Mesothelial cell of epicardium (in vitro differentiated cells): Measurements from ENCODE around the gene LDB2. TPM values are rescaled to one million over a fixed set of nuclear protein-coding genes. Genes with fewer than 3 reads are reported as not detected.
"Not testable (repeated sequence)": the region's sequence is repeated elsewhere in the genome, so short reads cannot be mapped to it uniquely, and the experiment has no call there.

Experiments
- DNase-seq, 2 experiments: peaks; one replicate each; pipeline ENCODE4 v3.0.0; 2021; ENCODE audit warnings: low spot score in 2 of 2; ENCODE audit not compliant: unreplicated experiment in 2 of 2
- H3K27ac Mint-ChIP-seq: 2 replicates; pipeline ENCODE4 v1.8.0; 2021; ENCODE audit warnings: mixed read lengths
- H3K27me3 Mint-ChIP-seq: 2 replicates; pipeline ENCODE4 v1.8.0; 2021; ENCODE audit warnings: low read depth, mixed read lengths
- H3K36me3 Mint-ChIP-seq: 2 replicates; pipeline ENCODE4 v1.8.0; 2021; ENCODE audit warnings: mixed read lengths
- H3K4me1 Mint-ChIP-seq: 2 replicates; pipeline ENCODE4 v1.8.0; 2021; ENCODE audit warnings: mixed read lengths
- H3K4me3 Mint-ChIP-seq: 2 replicates; pipeline ENCODE4 v1.8.0; 2021; ENCODE audit warnings: mild to moderate bottlenecking, moderate library complexity, mixed read lengths
- H3K9me3 Mint-ChIP-seq: 2 replicates; pipeline ENCODE4 v1.8.0; 2021; ENCODE audit warnings: mixed read lengths
- CTCF ChIP-seq: fragments of 200-600 bp; sonication (generic); IDR thresholded peaks from one replicate; pipeline ENCODE4 v1.5.0; 2021; ENCODE audit warnings: antibody characterized with exemption; ENCODE audit not compliant: unreplicated experiment
- total RNA-seq: library from RNA; stranded (reverse); gene quantifications from 3 replicates; pipeline ENCODE4 v1.2.1, GENCODE V29; 2021

Gene LDB2
- total RNA-seq, 1 donor from 2014 or later: 7.6 TPM

DNA sequence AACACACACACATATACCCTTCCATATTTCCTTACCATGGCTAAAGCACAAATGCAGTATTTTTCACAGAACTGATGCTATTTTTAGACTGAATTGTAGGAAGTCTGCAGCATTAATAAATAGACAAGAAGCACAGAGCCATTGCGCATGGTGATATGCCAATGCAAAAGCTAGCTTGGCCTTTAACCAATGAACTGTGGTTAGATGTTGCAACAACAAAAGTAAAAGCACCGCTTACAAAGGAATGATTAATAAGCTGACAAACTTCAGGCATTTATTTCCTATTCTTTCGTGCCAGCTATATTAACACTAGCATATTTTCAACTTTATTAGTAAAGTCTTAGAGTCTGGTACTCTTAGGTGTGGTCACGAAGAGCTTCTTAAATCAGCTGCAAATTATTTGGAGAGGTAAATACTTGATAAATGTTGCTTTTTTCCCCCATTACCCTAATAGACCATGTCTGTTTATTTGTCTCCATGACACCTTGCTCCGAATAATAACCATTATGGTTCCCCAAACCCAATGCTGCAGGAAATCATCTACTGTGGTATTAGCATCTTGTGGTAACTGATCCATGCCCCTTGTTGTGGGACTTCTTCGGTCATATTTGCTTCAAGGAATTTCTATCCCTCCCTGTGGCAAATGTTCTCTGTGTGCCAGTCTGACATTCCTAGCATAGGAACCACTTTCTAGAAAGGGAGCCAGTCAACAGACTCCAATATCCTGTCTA lies 366.0 kb downstream of the LDB2 start:
- Mint-ChIP-seq H3K27me3 (peaks cover 14% of the 10 kb centered on the region), H3K4me1 (no peaks in the 10 kb centered on the region), H3K9me3 (no peaks in the 10 kb centered on the region), H3K27ac (no peak overlapping the region), H3K36me3 (no peaks in the 10 kb centered on the region), H3K4me3 (no peak overlapping the region)
- no peak for TF ChIP-seq CTCF
- DNase-seq: no peak

GRCh38 chr4:16530688-16531635 lies 367.5 kb downstream of the LDB2 start:
- H3K27me3 Mint-ChIP-seq: peaks cover 14% of the 10 kb centered on the region
- H3K27ac Mint-ChIP-seq: no peak overlapping the region
- no peak for DNase-seq
- no peaks in the 10 kb centered on the region for H3K9me3 Mint-ChIP-seq
- no peak for TF ChIP-seq CTCF
- H3K4me1 Mint-ChIP-seq: no peaks in the 10 kb centered on the region
- H3K36me3 Mint-ChIP-seq: no peaks in the 10 kb centered on the region
- no peak overlapping the region for H3K4me3 Mint-ChIP-seq

GRCh38 chr4:16524911-16525554 lies 373.4 kb downstream of the LDB2 start:
- H3K4me3 Mint-ChIP-seq: no peak overlapping the region
- no peak for TF ChIP-seq CTCF
- DNase-seq: no peak
- H3K4me1 Mint-ChIP-seq: peaks cover 8% of the 10 kb centered on the region
- H3K9me3 Mint-ChIP-seq: no peaks in the 10 kb centered on the region
- no peak overlapping the region for H3K27ac Mint-ChIP-seq
- peaks cover 16% of the 10 kb centered on the region for H3K27me3 Mint-ChIP-seq
- no peaks in the 10 kb centered on the region for H3K36me3 Mint-ChIP-seq

- peaks cover 10% of the 10 kb centered on the region for H3K4me1 Mint-ChIP-seq
- peaks cover 13% of the 10 kb centered on the region for H3K27me3 Mint-ChIP-seq
- H3K27ac Mint-ChIP-seq: no peak overlapping the region
- no peak overlapping the region for H3K4me3 Mint-ChIP-seq
- DNase-seq: no peak
- no peak for TF ChIP-seq CTCF
- H3K36me3 Mint-ChIP-seq: no peaks in the 10 kb centered on the region
- H3K9me3 Mint-ChIP-seq: no peaks in the 10 kb centered on the region
Observed at GRCh38 chr4:16524406-16524805, 374.0 kb downstream of the LDB2 start.

GRCh38 chr4:16523526-16523925 lies 374.9 kb downstream of the LDB2 start:
- H3K27ac Mint-ChIP-seq, H3K36me3 Mint-ChIP-seq: not testable (repeated sequence)

More at GRCh38 chr4:16523526-16523925, 374.9 kb downstream of the LDB2 start:
- H3K4me1 Mint-ChIP-seq, H3K4me3 Mint-ChIP-seq, DNase-seq, H3K9me3 Mint-ChIP-seq: not testable (repeated sequence)
- H3K27me3 Mint-ChIP-seq: peaks cover 12% of the 10 kb centered on the region
